GM19023 (cell line): Measurements from ENCODE around the gene RNF223.
"Not testable (repeated sequence)": the region's sequence is repeated elsewhere in the genome, so short reads cannot be mapped to it uniquely, and the experiment has no call there.

Source experiments
- ATAC-seq: cut with Tn5 transposase; IDR thresholded peaks from one replicate; pipeline ENCODE4 v1.9.1; 2021; ENCODE audit warnings: mild to moderate bottlenecking, moderate library complexity; ENCODE audit not compliant: unreplicated experiment

Gene RNF223

GRCh38 chr1:1088029-1088800 is 14.1 kb upstream of the RNF223 start:
- ATAC-seq = no peak

GRCh38 chr1:1087351-1088028 is 13.4 kb upstream of the RNF223 start:
- no peak for ATAC-seq

- no peak for ATAC-seq
Observed at GRCh38 chr1:1086911-1087341, 12.8 kb upstream of the RNF223 start.

- ATAC-seq = no peak
Observed at GRCh38 chr1:1085911-1086841, 12.1 kb upstream of the RNF223 start.

GRCh38 chr1:1085171-1085841 is 11.2 kb upstream of the RNF223 start:
- no peak for ATAC-seq

GRCh38 chr1:1084372-1085170 is 10.5 kb upstream of the RNF223 start:
- ATAC-seq = no peak

GRCh38 chr1:1083416-1084371 is 9.6 kb upstream of the RNF223 start:
- no peak for ATAC-seq

- no peak for ATAC-seq
Observed at GRCh38 chr1:1082776-1083415, 8.8 kb upstream of the RNF223 start.

- no peak for ATAC-seq
Observed at GRCh38 chr1:1082239-1082775, 8.2 kb upstream of the RNF223 start.

- ATAC-seq = no peak
Observed at GRCh38 chr1:1081311-1082238, 7.5 kb upstream of the RNF223 start.

GRCh38 chr1:1080951-1081310 is 6.8 kb upstream of the RNF223 start:
- no peak for ATAC-seq

GRCh38 chr1:1080122-1080757 is 6.1 kb upstream of the RNF223 start:
- no peak for ATAC-seq

- no peak for ATAC-seq
Observed at GRCh38 chr1:1079408-1080121, 5.5 kb upstream of the RNF223 start.

GRCh38 chr1:1077396-1077795 is 3.3 kb upstream of the RNF223 start:
- ATAC-seq = not testable (repeated sequence)

GRCh38 chr1:1075148-1075935 is 1.2 kb upstream of the RNF223 start:
- no peak for ATAC-seq
